Keratinocyte (primary cell): Measurements from ENCODE around the gene LRGUK. TPM values are rescaled to one million over a fixed set of nuclear protein-coding genes. Genes with fewer than 3 reads are reported as not detected.

Experiments
- DNase-seq: peaks from one replicate; pipeline ENCODE4 v3.0.0-alpha.2; 2011; ENCODE audit warnings: low read depth, missing footprints, low spot score
- FAIRE-seq: peaks from 2 replicates; lab custom pipeline; 2011; peaks lifted over from hg19 to GRCh38; lab: Jason Lieb, UNC
- H2AFZ ChIP-seq: 2 replicates; pipeline ENCODE4 v1.6.0; 2012; ENCODE audit warnings: low read length, control low read depth, inconsistent platforms; ENCODE audit not compliant: control insufficient read depth
- H3K27ac ChIP-seq: 2 replicates; pipeline ENCODE4 v1.5.1; 2011; ENCODE audit warnings: low read length; ENCODE audit not compliant: control insufficient read depth, insufficient read depth
- H3K27me3 ChIP-seq: 3 replicates; pipeline ENCODE4 v1.6.0; 2011; ENCODE audit warnings: low read length; ENCODE audit not compliant: control insufficient read depth, insufficient read depth; ENCODE audit errors: extremely low read depth
- H3K36me3 ChIP-seq, 2 experiments: 2 replicates in 1 of 2; 3 replicates in 1 of 2; pipeline ENCODE4 v1.5.1; 2011; ENCODE audit warnings: low read length in 2 of 2, mild to moderate bottlenecking in 1 of 2; ENCODE audit not compliant: control insufficient read depth in 2 of 2, insufficient read depth in 2 of 2; ENCODE audit errors: extremely low read depth in 1 of 2
- H3K4me1 ChIP-seq: 3 replicates; pipeline ENCODE4 v1.5.1; 2011; ENCODE audit warnings: low read length; ENCODE audit not compliant: control insufficient read depth, insufficient read depth; ENCODE audit errors: extremely low read depth
- H3K4me2 ChIP-seq: 3 replicates; pipeline ENCODE4 v1.6.0; 2011; ENCODE audit warnings: low read depth, low read length; ENCODE audit not compliant: control insufficient read depth, insufficient read depth; ENCODE audit errors: extremely low read depth
- H3K4me3 ChIP-seq, 3 experiments: fragments of 200-600 bp in 1 of 3; sonication (generic) in 1 of 3; 2 replicates in 2 of 3; 3 replicates in 1 of 3; pipeline ENCODE4 v1.5.1; 2011 to 2016; ENCODE audit warnings: low read length in 3 of 3, mild to moderate bottlenecking in 3 of 3, control low read depth in 2 of 3, inconsistent platforms in 1 of 3, low read depth in 1 of 3, mixed read lengths in 1 of 3, mixed run types in 1 of 3, moderate library complexity in 1 of 3; ENCODE audit not compliant: control insufficient read depth in 2 of 3, insufficient read depth in 2 of 3; ENCODE audit errors: extremely low read depth in 1 of 3
- H3K79me2 ChIP-seq: 2 replicates; pipeline ENCODE4 v1.6.0; 2012; ENCODE audit warnings: low read length; ENCODE audit not compliant: control insufficient read depth, insufficient read depth
- H3K9ac ChIP-seq: 3 replicates; pipeline ENCODE4 v1.6.0; 2011; ENCODE audit warnings: low read length; ENCODE audit not compliant: control insufficient read depth, insufficient read depth; ENCODE audit errors: extremely low read depth
- H3K9me1 ChIP-seq: 3 replicates; pipeline ENCODE4 v1.6.0; 2011; ENCODE audit warnings: low read length; ENCODE audit not compliant: control insufficient read depth, insufficient read depth; ENCODE audit errors: extremely low read depth
- H3K9me3 ChIP-seq: 2 replicates; pipeline ENCODE4 v1.5.1; 2012; ENCODE audit warnings: low read depth, low read length; ENCODE audit not compliant: control insufficient read depth
- H4K20me1 ChIP-seq: 3 replicates; pipeline ENCODE4 v1.6.0; 2011; ENCODE audit warnings: low read length; ENCODE audit not compliant: control insufficient read depth, insufficient read depth; ENCODE audit errors: extremely low read depth
- CTCF ChIP-seq, 3 experiments: IDR thresholded peaks in 1 of 3; conservative IDR thresholded peaks in 1 of 3; optimal IDR thresholded peaks in 1 of 3; 2 replicates in 2 of 3; 3 replicates in 1 of 3; pipeline versions ENCODE3 to v1.5.1; 2011; ENCODE audit warnings: low read length in 3 of 3, mild to moderate bottlenecking in 3 of 3, moderate library complexity in 2 of 3, control low read depth in 1 of 3, inconsistent platforms in 1 of 3; ENCODE audit not compliant: insufficient read depth in 2 of 3; ENCODE audit errors: extremely low read depth in 1 of 3
- EZH2 ChIP-seq: IDR thresholded peaks from one replicate; pipeline ENCODE4 v1.6.1; 2012; ENCODE audit warnings: inconsistent platforms, mild to moderate bottlenecking, low read length, moderate library complexity
- dilution Hi-C: fragments of 300-500 bp; cut with MboI; formaldehyde crosslinking; loops from one replicate; pipeline ENCODE4 v1.7.0; 2020; ENCODE audit warnings: low sequenced_read_pairs; ENCODE audit not compliant: extremely low pct_ligation_motif_present
- polyA plus RNA-seq, 5 experiments: library from polyadenylated mRNA; depleted of rRNA in 3 of 5; stranded (reverse) in 3 of 5; stranded (forward) in 1 of 5; unstranded in 1 of 5; fragments of >200 nt; gene quantifications; 1 replicate in 1 of 5; 2 replicates in 3 of 5; 3 replicates in 1 of 5; pipeline versions ENCODE4 v1.2.1 to v1.2.3, GENCODE V29; 2011 to 2012; ENCODE audit warnings: missing spikeins in 2 of 5, low read depth in 1 of 5, low replicate concordance in 1 of 5

The LRGUK gene
- polyA plus RNA-seq, 1 donor (not counting 4 experiments of a cell fraction or from before 2014, with no cell fraction given), result 0.50 TPM

GRCh38 chr7:134289841-134290240 lies 162.7 kb downstream of the LRGUK start:
- Histone ChIP-seq H3K9me3 (no peaks in the 10 kb centered on the region), H3K9me1 (no peaks in the 10 kb centered on the region), H2AFZ (no peak overlapping the region), H3K4me3 (no peak overlapping the region), H3K79me2 (no peaks in the 10 kb centered on the region), H3K27me3 (no peaks in the 10 kb centered on the region), H4K20me1 (no peaks in the 10 kb centered on the region), H3K9ac (no peak overlapping the region), H3K36me3 (peaks cover 0 to 6% of the 10 kb centered on the region in 2 experiments), H3K4me2 (peak overlapping the region; percentile 53), H3K27ac (no peak overlapping the region), H3K4me1 (peaks cover 18% of the 10 kb centered on the region)
- TF ChIP-seq EZH2, result no peak
- TF ChIP-seq CTCF (optimal IDR thresholded peaks at IDR 0.05 in 1 of 3, IDR thresholded peaks at IDR 0.05 in 1 of 3, conservative IDR thresholded peaks at IDR 0.05 in 1 of 3; ENCODE audit: extremely low read depth in 1 of 3, insufficient read depth in 2 of 3, low read length in 3 of 3), result no peak
- DNase-seq, result no peak
- no peak for FAIRE-seq
- dilution Hi-C loops, result no loop called here

GRCh38 chr7:134290286-134290685 lies 163.1 kb downstream of the LRGUK start:
- H3K9me1 ChIP-seq, result no peaks in the 10 kb centered on the region
- peaks cover 0 to 7% of the 10 kb centered on the region in 2 experiments for H3K36me3 ChIP-seq
- no peaks in the 10 kb centered on the region for H3K27me3 ChIP-seq
- H3K9me3 ChIP-seq, result no peaks in the 10 kb centered on the region
- no peak overlapping the region for H3K27ac ChIP-seq
- no peaks in the 10 kb centered on the region for H4K20me1 ChIP-seq
- H3K4me2 ChIP-seq, result peak overlapping the region; percentile 53
- H2AFZ ChIP-seq, result no peak overlapping the region
- peak; percentile 88 for FAIRE-seq
- no peak for TF ChIP-seq CTCF (optimal IDR thresholded peaks at IDR 0.05 in 1 of 3, IDR thresholded peaks at IDR 0.05 in 1 of 3, conservative IDR thresholded peaks at IDR 0.05 in 1 of 3; ENCODE audit: extremely low read depth in 1 of 3, insufficient read depth in 2 of 3, low read length in 3 of 3)
- TF ChIP-seq EZH2, result no peak
- H3K9ac ChIP-seq, result no peak overlapping the region
- dilution Hi-C loops, result no loop called here
- H3K4me1 ChIP-seq, result peaks cover 18% of the 10 kb centered on the region
- no peak overlapping the region for H3K4me3 ChIP-seq
- peak; percentile 7 for DNase-seq
- H3K79me2 ChIP-seq, result no peaks in the 10 kb centered on the region
